Kidney (tissue), 14 donors: ENCODE measurements around the gene GARRE1. TPM values are rescaled to one million over a fixed set of nuclear protein-coding genes. Genes with fewer than 3 reads are reported as not detected.

Experiments
- DNase-seq, 5 donors: peaks; one replicate each; pipeline ENCODE4 v3.0.0-alpha.2; 2013 to 2020
- FAIRE-seq: peaks from 2 replicates; lab custom pipeline; 2012; peaks lifted over from hg19 to GRCh38; lab: Jason Lieb, UNC
- H3K27ac ChIP-seq, 2 donors: one replicate each; pipeline ENCODE4 v1.7.0; 2013; ENCODE audit warnings: low read depth in 2 of 2, low read length in 2 of 2, inconsistent platforms in 1 of 2
- H3K27me3 ChIP-seq: one replicate; pipeline ENCODE4 v1.7.1; 2013; ENCODE audit warnings: low read length, inconsistent platforms; ENCODE audit not compliant: control insufficient read depth, insufficient read depth
- H3K36me3 ChIP-seq, 3 donors: one replicate each; pipeline versions ENCODE4 v1.7.0 to v1.7.1; 2013; ENCODE audit warnings: low read length in 3 of 3, control low read depth in 1 of 3, inconsistent platforms in 1 of 3; ENCODE audit not compliant: insufficient read depth in 3 of 3, control insufficient read depth in 2 of 3
- H3K4me1 ChIP-seq, 3 donors: one replicate each; pipeline versions ENCODE4 v1.7.0 to v1.7.1; 2013; ENCODE audit warnings: low read length in 3 of 3, inconsistent platforms in 1 of 3, low read depth in 1 of 3; ENCODE audit not compliant: control insufficient read depth in 2 of 3, insufficient read depth in 2 of 3
- H3K4me3 ChIP-seq, 3 donors: one replicate each; pipeline versions ENCODE4 v1.7.0 to v1.8.1; 2013; ENCODE audit warnings: low read length in 3 of 3, control low read depth in 1 of 3, inconsistent platforms in 1 of 3
- H3K9ac ChIP-seq, 3 donors: one replicate each; pipeline versions ENCODE4 v1.7.0 to v1.7.1; 2013; ENCODE audit warnings: low read length in 3 of 3, control low read depth in 1 of 3, inconsistent platforms in 1 of 3
- H3K9me3 ChIP-seq, 3 donors: one replicate each; pipeline versions ENCODE4 v1.7.0 to v1.7.1; 2013; ENCODE audit warnings: low read length in 3 of 3, control low read depth in 1 of 3, inconsistent platforms in 1 of 3; ENCODE audit not compliant: control insufficient read depth in 2 of 3, insufficient read depth in 1 of 3
- intact Hi-C: fragments of 100-400 bp; cut with DNase I; formaldehyde crosslinking; loops from one replicate; pipeline ENCODE4 v1.11.1; 2022
- polyA plus RNA-seq: library from polyadenylated mRNA; stranded (reverse); fragments of 350-450 nt; fragmentation: Illumina TruSeq; extraction: RNeasy Lipid Tissue Mini Kit (QIAGEN cat#74804); gene quantifications from one replicate; pipeline ENCODE4 v1.2.3, GENCODE V29; 2014; ENCODE audit warnings: low read depth, low replicate concordance; ENCODE audit not compliant: insufficient read depth
- total RNA-seq: library from RNA; stranded (reverse); fragmentation: NEBNext Ultra II Directional; extraction: Animal tissue kit (Norgen Biotek cat#: 25700); gene quantifications from one replicate; pipeline ENCODE4 v1.2.1, GENCODE V29; 2021
- TF ChIP-seq, protein P1 (sequence below): IDR thresholded peaks from 3 replicates; pipeline ENCODE4 v1.5.1; 2012; ENCODE audit warnings: mild to moderate bottlenecking, moderate library complexity, borderline replicate concordance; ENCODE audit not compliant: insufficient read depth; ENCODE audit errors: extremely low read depth
- donor health status: control.
- donor health status: control.
- donor health status: control.
- donor health status: control.
- donor health status: control.
- donor health status: DM: yes; HTN: yes; CAD: no.
- donor health status: Normal renal cell carcinoma (clear cell type).

Gene GARRE1
- total and polyA plus RNA-seq, 2 donors from 2014 or later = 5.5 to 37.7 TPM

DNA sequence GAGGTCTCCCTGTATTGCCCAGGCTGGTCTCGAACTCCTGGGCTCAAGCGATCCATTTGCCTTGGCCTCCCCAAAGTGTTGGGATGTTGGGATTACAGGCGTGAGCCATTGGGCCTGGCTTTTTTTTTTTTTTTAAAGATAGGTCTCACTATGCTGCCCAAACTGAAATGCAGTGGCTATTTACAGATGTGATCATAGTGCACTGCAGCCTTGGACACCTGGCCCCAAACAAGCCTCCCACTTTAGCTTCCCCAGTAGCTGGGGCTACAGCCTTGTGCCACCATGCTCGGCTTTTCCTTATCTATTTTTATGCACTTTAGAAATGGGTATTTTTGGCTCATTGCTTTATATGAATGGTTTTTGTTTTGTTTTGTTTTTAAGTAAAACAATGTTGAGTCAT lies 44.6 kb upstream of the GARRE1 start:
- TF ChIP-seq, protein P1, sequence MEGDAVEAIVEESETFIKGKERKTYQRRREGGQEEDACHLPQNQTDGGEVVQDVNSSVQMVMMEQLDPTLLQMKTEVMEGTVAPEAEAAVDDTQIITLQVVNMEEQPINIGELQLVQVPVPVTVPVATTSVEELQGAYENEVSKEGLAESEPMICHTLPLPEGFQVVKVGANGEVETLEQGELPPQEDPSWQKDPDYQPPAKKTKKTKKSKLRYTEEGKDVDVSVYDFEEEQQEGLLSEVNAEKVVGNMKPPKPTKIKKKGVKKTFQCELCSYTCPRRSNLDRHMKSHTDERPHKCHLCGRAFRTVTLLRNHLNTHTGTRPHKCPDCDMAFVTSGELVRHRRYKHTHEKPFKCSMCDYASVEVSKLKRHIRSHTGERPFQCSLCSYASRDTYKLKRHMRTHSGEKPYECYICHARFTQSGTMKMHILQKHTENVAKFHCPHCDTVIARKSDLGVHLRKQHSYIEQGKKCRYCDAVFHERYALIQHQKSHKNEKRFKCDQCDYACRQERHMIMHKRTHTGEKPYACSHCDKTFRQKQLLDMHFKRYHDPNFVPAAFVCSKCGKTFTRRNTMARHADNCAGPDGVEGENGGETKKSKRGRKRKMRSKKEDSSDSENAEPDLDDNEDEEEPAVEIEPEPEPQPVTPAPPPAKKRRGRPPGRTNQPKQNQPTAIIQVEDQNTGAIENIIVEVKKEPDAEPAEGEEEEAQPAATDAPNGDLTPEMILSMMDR = no peak
- Histone ChIP-seq H3K27ac (no peak overlapping the region), H3K9ac (no peak overlapping the region), H3K36me3 (peaks cover 0 to 31% (median 7%) of the 10 kb centered on the region in 3 donors), H3K4me1 (no peaks in the 10 kb centered on the region), H3K9me3 (no peaks in the 10 kb centered on the region), H3K4me3 (no peak overlapping the region), H3K27me3 (no peaks in the 10 kb centered on the region)
- intact Hi-C loops = no loop called here
- DNase-seq (no peak), FAIRE-seq (no peak)

DNA sequence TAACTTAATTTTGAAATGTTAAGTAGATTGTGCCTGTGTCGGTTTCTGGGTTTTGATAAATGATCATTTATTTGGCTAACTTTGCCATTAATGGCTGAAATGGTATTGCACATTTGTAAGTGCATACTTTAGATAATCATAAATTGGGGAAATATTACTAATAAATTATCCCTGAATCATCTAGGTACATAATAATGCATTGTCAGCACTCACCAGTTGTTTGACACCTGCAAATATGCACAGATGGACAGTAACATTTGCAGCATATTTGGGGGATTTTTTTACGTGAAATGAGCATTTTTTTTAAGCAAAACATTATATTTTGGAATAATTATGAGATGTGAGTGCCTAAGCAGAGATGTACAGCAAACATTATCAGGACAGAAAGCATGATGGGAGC lies 41.1 kb upstream of the GARRE1 start:
- Histone ChIP-seq H3K27me3 (no peaks in the 10 kb centered on the region), H3K4me1 (no peaks in the 10 kb centered on the region), H3K9me3 (no peaks in the 10 kb centered on the region), H3K27ac (no peak overlapping the region), H3K36me3 (peaks cover 0 to 31% (median 7%) of the 10 kb centered on the region in 3 donors), H3K4me3 (no peak overlapping the region), H3K9ac (no peak overlapping the region)
- intact Hi-C loops = no loop called here
- FAIRE-seq (no peak), DNase-seq (no peak)
- TF ChIP-seq, protein P1 = no peak

DNA sequence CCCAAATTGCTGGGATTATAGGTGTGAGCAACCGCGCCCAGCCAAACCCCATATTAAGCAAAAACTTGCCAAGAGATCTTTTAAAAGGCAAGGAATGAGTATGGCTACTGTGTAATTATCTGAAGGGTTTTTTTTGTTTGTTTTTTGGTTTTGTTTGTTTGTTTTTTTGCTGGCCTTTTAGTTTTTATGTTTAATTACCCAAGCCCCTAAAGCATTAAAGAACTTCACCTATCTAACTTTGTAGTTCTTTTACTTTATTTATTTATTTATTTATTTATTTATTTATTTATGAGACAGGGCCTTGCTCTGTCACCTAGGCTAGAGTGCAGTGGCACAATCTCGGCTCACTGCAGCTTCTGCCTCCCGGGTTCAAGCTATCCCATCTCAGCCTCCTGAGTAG lies 40.3 kb upstream of the GARRE1 start:
- H3K4me3 ChIP-seq = no peak overlapping the region
- no peaks in the 10 kb centered on the region for H3K4me1 ChIP-seq
- no peaks in the 10 kb centered on the region for H3K27me3 ChIP-seq
- H3K9me3 ChIP-seq = no peaks in the 10 kb centered on the region
- intact Hi-C loops = no loop called here
- no peak overlapping the region for H3K27ac ChIP-seq
- DNase-seq (no peak), FAIRE-seq (no peak)
- TF ChIP-seq, protein P1 = no peak
- H3K9ac ChIP-seq = no peak overlapping the region
- peaks cover 0 to 31% (median 7%) of the 10 kb centered on the region in 3 donors for H3K36me3 ChIP-seq

DNA sequence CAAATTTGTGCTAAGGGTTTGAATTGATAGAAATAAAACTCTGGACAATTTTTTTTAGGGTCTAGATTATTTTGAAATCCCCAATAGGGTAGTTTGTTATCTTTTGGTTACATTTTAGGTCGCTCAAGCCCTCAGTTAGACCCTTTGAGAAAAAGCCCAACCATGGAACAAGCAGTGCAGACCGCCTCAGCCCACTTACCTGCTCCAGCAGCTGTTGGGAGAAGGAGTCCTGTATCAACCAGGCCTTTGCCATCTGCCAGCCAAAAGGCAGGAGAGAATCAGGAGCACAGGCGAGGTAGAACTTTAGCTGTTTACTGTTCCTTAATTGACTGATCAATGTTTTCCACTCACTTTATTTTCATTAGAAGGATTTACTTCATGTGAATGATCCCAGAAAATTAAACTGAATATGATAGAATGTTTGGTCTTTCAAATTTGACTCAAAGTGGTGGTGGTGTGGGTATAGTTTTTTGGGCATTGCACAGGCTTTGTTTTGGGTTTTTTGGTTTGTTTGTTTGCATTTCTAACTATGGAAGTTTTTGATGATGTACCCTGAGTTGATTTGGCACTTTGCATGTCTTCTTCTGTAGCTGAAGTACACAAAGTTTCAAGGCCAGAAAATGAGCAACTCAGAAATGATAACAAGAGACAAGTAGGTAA lies 39.2 kb upstream of the GARRE1 start:
- no peaks in the 10 kb centered on the region for H3K9me3 ChIP-seq
- TF ChIP-seq, protein P1 = no peak
- no peak overlapping the region for H3K4me3 ChIP-seq
- H3K27ac ChIP-seq = no peak overlapping the region
- no peak overlapping the region for H3K9ac ChIP-seq
- H3K4me1 ChIP-seq = no peaks in the 10 kb centered on the region
- no peaks in the 10 kb centered on the region for H3K27me3 ChIP-seq
- DNase-seq (no peak), FAIRE-seq (no peak)
- H3K36me3 ChIP-seq = peaks cover 5 to 28% (median 5%) of the 10 kb centered on the region in 3 donors
- intact Hi-C loops = no loop called here
